Cardiac fibroblast (primary cell): Measurements from ENCODE around the gene ZNF738.

Source experiments
- DNase-seq, 2 donors: peaks; one replicate each; pipeline versions ENCODE4 v3.0.0 to v3.0.0-alpha.2; 2010; ENCODE audit warnings: low read depth in 2 of 2
- H3K4me3 ChIP-seq, 2 donors: replicated peaks in 1 of 2; 1 replicate in 1 of 2; 2 replicates in 1 of 2; pipeline ENCODE4 v1.5.1; 2011; ENCODE audit warnings: low read depth in 2 of 2, low read length in 2 of 2, mild to moderate bottlenecking in 2 of 2, moderate library complexity in 1 of 2
- TF ChIP-seq, protein P1 (sequence below): IDR thresholded peaks from one replicate; pipeline ENCODE4 v1.5.1; 2011; ENCODE audit warnings: low read depth, mild to moderate bottlenecking, low read length, inconsistent platforms

The ZNF738 gene

DNA sequence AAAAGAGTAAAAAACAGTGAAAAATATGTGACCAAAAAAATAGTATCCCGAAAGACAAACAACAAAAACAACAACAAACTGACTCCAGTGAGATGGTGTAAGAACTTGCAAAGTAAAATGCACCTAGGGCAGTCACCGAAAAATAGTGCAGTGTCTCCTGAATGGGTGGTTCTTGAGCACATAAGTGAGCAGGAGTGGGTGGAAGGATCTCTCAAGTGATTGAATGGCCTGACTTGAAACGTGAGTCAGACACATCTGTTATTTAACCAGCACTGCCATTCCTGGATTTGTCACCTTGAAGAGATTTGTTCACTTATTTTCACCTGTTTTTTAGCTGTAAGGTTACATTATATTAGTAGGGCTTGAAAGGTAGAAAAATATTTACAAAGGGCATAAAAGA, 3.5 kb downstream of the ZNF738 start:
- DNase-seq, result no peak
- H3K4me3 ChIP-seq, result no peak overlapping the region
- TF ChIP-seq, protein P1, sequence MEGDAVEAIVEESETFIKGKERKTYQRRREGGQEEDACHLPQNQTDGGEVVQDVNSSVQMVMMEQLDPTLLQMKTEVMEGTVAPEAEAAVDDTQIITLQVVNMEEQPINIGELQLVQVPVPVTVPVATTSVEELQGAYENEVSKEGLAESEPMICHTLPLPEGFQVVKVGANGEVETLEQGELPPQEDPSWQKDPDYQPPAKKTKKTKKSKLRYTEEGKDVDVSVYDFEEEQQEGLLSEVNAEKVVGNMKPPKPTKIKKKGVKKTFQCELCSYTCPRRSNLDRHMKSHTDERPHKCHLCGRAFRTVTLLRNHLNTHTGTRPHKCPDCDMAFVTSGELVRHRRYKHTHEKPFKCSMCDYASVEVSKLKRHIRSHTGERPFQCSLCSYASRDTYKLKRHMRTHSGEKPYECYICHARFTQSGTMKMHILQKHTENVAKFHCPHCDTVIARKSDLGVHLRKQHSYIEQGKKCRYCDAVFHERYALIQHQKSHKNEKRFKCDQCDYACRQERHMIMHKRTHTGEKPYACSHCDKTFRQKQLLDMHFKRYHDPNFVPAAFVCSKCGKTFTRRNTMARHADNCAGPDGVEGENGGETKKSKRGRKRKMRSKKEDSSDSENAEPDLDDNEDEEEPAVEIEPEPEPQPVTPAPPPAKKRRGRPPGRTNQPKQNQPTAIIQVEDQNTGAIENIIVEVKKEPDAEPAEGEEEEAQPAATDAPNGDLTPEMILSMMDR, result no peak

DNA sequence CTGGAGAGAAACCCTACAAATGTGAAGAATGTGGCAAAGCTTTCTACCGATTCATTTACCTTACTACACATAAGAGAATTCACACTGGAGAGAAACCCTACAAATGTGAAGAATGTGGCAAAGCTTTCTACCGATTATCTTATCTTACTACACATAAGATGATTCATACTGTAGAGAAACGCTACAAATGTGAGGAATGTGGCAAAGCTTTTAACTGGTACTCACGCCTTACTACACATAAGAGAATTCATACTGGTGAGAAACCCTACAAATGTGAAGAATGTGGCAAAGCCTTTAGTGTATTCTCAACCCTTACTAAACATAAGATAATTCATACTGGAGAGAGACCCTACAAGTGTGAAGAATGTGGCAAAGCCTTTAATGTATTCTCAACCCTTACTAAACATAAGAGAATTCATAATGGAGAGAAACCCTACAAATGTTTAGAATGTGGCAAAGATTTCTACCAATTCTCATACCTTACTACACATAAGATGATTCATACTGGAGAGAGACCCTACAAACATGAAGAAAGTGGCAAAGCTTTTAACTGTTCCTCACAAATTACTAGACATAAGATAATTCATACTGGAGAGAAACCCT, 25.3 kb downstream of the ZNF738 start:
- no peak overlapping the region for H3K4me3 ChIP-seq
- TF ChIP-seq, protein P1, result no peak
- DNase-seq, result no peak

DNA sequence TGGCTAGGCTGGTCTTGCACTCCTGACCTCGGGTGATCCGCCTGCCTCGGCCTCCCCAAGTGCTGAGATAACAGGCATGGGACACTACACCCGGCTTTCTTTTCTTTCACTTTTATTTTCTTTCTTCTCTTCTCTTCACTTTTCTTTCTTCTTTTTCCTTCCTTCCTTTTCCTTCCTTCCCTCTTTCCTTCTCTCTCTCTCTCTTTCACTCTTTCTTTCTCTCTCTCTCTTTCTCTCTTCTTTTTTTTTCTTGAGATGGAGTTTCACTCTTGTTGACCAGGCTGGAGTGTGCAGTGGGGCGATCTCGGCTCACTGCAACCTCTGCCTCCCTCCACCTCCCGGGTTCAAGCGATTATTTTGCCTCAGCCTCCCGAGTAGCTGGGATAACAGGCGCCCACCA, 37.3 kb downstream of the ZNF738 start:
- H3K4me3 ChIP-seq, result no peak overlapping the region
- no peak for DNase-seq
- TF ChIP-seq, protein P1, result no peak

DNA sequence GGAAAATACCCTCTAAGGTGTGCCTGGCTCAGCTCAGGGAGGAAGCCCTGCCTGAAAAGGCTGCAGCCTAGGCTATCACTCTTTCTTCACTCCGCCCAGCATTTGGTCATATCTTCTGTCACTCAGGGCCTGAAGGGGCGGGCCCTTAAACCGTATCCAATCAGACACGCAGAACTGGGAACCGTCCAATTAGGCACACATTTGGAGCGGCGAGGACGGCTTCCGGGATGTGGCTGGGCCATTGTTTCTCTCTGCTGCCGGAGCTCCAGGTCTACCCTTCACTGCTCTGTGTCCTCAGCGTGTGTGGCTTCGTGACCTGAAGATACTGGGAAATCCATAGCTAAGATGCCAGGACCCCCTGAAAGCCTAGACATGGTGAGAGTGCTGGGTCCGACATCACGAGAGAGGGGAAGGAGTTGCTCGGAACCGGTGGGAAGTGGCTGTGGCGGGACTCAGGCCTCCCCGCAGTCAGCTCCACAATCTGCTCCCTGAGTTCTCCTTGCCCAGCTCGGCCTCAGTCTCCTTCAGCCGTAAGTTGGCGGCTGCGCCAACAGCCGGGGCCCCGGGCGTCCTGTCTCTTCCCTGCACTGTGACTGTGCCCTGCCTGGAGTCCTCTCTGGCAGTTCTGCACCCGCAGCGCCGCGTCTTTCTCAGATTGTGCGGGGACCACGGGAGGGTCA, 38.2 kb downstream of the ZNF738 start, which contains the start of gene ZNF493:
Gene ZNF493, plus strand, starts transcription at position 241 of the 680 bp plus-strand sequence. Its CDS starts 105 bp downstream, at position 346.
- peak; percentile 95 to 97 for DNase-seq
- TF ChIP-seq, protein P1, result no peak
- peak within 1 kb of the TSS; percentile 72 to 85 for H3K4me3 ChIP-seq

DNA sequence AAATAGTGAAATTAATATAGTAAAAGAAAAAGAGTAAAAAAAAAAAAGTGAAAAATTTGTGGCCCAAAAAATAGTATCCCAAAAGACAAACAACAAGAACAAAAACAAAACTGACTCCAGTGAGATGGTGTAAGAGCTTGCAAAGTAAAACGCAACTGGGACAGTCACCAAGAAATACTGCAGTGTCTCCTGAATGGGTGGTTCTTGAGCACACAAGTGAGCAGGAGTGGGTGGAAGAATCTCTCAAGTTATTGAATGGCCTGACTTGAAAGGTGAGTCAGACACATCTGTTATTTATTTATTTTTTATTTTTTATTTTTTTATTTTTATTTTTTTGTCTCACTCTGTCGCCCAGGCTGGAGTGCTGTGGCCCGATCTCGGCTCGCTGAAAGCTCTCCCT, 40.1 kb downstream of the ZNF738 start:
- DNase-seq, result peak in 1 of 2 donors; percentile 11
- TF ChIP-seq, protein P1, result no peak
- no peak overlapping the region for H3K4me3 ChIP-seq

DNA sequence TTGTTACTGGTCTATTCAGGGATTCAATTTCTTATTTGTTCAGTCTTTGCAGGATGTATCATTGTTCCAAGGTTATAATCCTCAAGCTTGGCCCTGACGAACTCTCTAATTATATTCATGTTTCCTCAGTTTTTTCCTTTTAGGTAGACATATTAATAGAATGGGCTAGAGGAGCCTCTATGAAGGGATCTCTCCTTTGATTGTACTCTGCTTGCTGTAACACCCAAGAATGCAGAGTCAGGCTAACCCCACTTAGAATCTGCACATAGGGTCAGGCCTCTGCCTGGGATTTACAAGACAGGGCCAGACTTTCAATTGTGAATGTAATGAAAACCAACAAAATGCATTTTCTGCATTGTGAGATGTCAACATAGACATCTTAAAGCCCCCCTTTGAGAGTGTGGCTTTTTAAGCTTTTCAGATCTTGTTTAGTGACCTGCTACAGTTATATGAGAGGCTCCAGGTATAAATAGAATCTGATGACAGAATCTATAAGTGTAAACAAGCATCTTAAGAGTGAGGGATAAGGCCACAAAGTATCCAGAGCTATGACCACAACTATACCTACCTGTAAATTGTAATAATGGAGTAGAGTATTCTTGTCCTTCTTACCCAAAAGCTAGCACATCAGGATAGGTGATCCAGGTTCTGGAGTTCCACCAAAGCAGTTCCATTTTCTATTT, 43.6 kb downstream of the ZNF738 start:
- no peak for DNase-seq
- no peak overlapping the region for H3K4me3 ChIP-seq
- TF ChIP-seq, protein P1, result no peak
